Frontal cortex (tissue), 4 donors: Measurements from ENCODE around the gene FARP2. TPM values are rescaled to one million over a fixed set of nuclear protein-coding genes. Genes with fewer than 3 reads are reported as not detected.

Experiments
- DNase-seq, 2 donors: peaks; one replicate each; pipeline ENCODE4 v3.0.0; 2012; ENCODE audit warnings: low spot score in 2 of 2
- FAIRE-seq: peaks from 2 replicates; lab custom pipeline; 2012; peaks lifted over from hg19 to GRCh38; lab: Jason Lieb, UNC
- total RNA-seq: library from RNA; depleted of rRNA; stranded (reverse); fragments of >200 nt; gene quantifications from one replicate; pipeline ENCODE4 v1.2.3, GENCODE V29; 2014
- donor health status: control.
- donor health status: control.
- donor health status: control.

FARP2 gene
- total RNA-seq, 1 donor from 2014 or later, result 37.1 TPM

- DNase-seq, result no peak
These were observed 117.3 kb downstream of the FARP2 start for GRCh38 chr2:241473399-241473798.

DNA sequence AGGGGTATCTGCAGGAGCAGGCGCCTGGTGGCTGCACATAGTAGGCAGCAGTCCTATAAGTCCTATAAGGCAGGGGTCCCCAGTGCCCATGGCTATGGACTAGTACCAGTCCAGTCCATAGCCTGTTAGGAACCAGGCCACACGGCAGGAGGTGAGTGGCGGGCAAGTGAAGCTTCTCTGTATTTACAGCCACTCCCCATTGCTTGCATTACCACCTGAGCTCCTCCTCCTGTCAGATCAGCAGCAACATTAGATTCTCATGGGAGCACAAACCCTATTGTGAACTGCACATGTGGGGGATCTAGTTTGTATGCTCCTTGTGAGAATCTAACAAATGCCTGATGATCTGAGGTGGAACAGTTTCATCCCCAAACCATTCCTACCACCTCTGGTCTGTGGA is 119.2 kb downstream of the FARP2 start:
- DNase-seq (no peak), FAIRE-seq (no peak)

More at GRCh38 chr2:241473399-241473798, 117.3 kb downstream of the FARP2 start:
- no peak for FAIRE-seq

DNA sequence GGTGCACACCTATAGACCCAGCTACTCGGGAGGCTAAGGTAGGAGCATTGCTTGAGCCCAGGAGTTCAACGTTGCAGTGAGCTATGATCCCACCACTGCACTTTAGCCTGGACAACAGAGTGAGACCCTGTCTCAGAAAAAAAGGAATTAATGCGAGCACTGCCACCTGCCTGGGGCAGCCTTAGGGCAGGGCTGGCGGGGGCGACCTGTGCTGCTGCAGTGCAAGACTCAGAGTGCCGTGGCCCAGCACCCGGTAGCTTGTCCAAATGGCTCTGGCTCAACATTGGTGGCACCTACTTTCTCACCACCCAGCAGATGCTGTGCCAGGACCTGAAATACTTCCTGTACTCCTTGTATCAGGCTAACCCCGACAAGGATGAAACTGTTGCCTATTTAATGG is 122.1 kb downstream of the FARP2 start:
- DNase-seq (no peak), FAIRE-seq (no peak)

DNA sequence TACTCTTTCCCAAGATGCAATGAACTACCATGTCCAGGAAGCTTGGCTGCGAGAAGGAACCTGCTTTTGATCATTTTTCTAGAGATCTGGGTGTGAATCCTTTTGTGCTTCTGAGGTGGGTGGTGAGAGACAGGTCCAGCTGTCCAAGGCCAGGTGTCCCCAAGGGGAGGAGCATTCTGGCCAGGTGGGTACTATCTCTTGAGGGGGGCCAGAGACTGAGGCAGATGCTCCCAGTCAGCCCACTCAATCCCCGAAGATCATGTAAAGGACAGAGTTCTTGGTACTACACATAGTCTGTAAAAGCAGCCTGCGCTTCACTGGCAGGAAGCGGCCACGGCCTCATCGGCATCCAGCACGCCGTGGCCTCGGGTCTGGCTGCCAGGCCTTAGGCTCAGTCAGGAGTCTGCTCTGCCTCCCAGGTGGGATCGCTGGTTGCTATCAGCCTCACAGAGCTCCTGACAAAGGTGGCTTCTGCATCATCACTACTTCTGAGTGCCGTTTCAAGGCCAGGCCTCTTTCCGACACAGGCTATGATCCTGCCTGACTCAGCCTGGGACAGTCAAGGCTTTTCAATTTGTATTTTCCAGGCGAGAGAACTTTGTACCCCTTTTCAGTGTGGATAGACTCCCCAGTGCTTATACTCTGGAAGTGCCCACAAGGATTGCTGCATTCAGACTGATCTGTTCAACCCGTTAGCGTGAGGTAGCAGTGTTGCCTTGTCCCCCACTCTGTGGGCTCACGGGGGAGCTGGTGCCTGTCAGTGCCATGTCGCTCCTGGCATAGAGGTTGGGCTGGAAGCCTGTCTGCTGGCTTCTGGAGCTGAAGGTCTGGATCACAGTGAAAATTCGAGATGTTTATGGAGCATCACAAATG is 123.2 kb downstream of the FARP2 start:
- no peak for FAIRE-seq

DNA sequence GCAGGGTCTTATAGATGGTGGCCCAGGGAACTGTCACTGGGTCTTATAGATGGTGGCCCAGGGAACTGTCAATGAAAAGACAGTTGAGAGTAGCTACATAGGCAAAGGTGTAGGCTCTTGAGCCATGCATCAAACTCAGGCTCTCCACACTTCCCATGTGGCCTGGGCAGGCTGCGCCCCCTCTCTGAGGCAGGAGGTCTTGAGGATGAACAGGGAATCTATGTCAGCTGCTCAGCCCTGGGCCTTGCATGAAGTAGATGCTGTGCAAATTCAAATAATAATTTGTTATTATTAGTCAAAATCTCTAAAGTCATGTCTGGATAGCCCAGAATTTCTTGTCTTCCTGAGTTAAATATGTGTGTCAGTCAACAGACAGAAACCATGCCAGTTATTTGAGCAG is 125.6 kb downstream of the FARP2 start:
- FAIRE-seq, result no peak
- DNase-seq, result no peak

More for the DNA sequence above, 123.2 kb downstream of the FARP2 start:
- DNase-seq, result no peak

- FAIRE-seq (no peak), DNase-seq (no peak)
These were observed 126.3 kb downstream of the FARP2 start for GRCh38 chr2:241482126-241482955.

- no peak for DNase-seq
- no peak for FAIRE-seq
These were observed 127.2 kb downstream of the FARP2 start for GRCh38 chr2:241483305-241483704.

- no peak for DNase-seq
- FAIRE-seq, result no peak
These were observed 129.3 kb downstream of the FARP2 start for GRCh38 chr2:241485172-241485911.

DNA sequence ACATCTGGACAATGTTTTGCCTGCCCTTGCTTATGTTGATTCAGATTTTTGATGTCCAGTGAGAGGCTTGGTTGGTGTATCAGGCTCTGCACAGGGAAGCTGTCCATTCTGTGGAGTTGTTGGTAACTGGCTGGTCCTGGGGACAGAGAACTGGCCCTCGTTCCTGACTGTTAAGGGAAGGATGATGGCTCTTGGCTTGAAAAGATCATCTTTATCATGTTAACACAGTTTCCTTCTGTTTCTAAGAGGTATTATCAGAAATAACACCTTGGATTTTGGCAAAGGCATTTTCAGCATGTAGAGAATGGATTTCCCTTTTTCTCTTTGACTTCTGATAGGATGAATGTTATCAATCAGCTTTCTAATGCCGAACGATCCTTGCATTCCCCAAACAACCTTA is 133.0 kb downstream of the FARP2 start:
- DNase-seq (no peak), FAIRE-seq (no peak)

DNA sequence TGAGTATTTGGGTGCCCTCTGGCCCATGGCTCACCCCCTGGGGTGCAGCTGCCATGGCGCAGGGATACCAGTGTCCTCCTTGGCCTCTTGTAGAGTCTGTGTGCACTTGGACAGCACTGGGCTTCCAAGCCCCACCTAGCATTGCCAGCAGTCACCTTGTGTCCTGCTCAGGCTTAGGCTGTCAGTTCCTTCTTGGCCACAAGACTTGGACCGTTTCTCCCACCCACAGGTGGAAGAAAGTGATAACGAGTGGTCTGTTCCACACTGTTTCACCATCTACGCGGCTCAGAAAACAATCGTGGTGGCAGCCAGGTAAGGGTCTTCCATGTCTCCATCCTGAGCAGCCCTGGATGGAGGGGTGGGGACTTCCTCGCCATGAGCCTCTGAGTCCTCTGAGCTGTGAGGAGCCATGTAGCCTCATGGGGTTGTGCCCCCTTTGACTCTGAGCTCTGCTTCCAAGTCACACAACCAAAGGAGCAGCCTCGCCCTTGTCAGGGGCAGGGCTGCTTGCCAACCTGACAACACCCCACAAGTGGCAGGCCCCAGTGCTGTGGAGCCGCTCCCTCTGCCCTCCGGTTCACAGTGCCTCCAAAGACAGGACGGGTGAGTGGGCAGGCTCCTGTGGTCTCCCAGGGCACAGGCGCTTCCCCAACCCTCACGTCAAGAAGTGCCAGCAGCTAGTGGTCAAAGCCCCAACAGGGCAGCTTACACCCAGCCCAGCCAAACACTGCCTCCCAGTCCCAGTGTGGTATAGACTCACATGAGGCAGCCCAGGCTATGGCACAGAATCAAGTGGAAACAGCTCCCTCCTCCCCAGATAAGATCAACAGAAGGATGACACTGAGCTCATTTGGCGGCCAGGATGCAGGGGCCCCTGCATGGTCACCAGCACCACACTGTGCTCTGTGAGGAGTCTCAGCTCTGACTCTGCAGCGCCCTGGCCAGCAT is 133.9 kb downstream of the FARP2 start:
- FAIRE-seq (no peak), DNase-seq (no peak)

- FAIRE-seq (no peak), DNase-seq (no peak)
These were observed 134.9 kb downstream of the FARP2 start for GRCh38 chr2:241490825-241491506.

- DNase-seq, result no peak
- no peak for FAIRE-seq
These were observed 135.6 kb downstream of the FARP2 start for GRCh38 chr2:241491549-241492173.

DNA sequence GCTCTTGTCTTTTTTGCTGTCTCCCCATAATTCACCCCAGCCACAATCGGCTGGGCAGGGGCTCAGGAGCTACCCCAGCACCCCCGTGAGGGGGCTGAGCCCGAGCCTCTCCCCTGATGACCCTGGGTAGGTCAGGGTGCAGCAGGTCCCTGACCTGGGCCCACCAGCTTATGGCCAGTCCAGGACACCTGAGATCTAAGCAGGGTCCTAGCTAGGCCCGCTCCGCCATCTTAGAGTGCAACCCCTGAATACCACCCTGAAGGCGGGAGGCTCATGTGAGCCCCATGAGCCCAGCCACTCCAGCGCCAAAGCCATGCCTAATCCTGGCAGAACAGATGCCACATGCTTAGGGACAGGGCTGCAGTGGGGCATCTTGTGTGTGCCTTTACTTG is 136.1 kb downstream of the FARP2 start:
- FAIRE-seq (no peak), DNase-seq (no peak)

DNA sequence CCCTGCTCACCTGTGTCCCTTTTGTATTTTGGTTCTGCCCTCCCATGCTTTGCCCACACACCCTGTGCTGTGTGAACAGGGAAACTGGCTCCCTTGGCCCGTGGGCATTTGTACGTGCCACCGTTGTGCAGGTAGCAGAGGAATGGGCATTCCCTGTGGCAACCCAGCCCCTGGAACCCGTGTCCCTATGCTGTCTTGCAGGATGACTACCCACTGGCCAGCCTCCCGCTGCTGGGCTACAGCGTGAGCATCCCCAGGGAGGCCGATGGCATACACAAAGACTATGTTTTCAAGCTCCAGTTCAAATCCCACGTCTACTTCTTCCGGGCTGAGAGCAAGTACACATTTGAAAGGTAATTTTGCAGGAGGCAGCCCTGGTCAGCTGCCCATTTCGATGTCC is 137.0 kb downstream of the FARP2 start:
- FAIRE-seq, result no peak
- no peak for DNase-seq

DNA sequence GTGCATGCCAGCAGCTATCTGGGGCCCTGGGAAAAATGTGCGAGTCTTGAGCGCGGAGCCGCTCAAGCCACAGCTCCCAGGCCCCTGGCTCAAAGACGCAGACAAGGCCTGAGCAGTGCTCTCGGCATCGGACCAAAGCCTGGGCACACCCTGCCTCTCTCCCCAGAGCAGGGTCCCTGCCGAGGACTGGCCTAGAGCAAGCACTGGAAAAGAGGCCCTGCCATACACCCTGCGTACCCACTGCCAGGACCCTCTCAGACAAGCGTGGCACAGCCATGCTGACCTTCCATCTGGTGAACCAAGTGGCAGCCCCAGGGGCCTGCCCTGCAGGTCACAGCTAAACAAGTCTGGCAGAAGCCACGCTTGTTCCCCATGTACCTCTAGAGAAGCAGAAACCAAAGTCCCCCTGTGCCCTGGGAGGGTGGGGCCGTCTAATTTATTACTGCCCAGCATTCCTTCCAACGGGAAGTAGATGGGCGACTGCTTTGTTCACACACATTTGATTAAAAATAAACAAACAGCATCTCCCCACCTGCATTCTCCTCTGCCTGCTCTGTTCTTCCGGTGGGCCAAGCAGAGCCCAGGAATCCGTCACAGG is 138.3 kb downstream of the FARP2 start:
- no peak for DNase-seq
- no peak for FAIRE-seq

- FAIRE-seq, result no peak
- no peak for DNase-seq
These were observed 139.3 kb downstream of the FARP2 start for GRCh38 chr2:241495172-241496002.
